HL-60 (cell line): ENCODE results near the gene OSBPL6.

ENCODE experiments used
- GABPA ChIP-seq: IDR thresholded peaks from 2 replicates; pipeline ENCODE4 v1.6.1; 2012; ENCODE audit warnings: low read depth
- POLR2AphosphoS5 ChIP-seq: IDR thresholded peaks from 2 replicates; pipeline ENCODE4 v1.6.1; 2012; ENCODE audit warnings: low read depth
- SPI1 ChIP-seq: IDR thresholded peaks from 2 replicates; pipeline ENCODE4 v1.6.1; 2012; ENCODE audit warnings: low read depth, mild to moderate bottlenecking, borderline replicate concordance
- TF ChIP-seq, protein P1 (sequence below): IDR thresholded peaks from 2 replicates; pipeline ENCODE4 v1.6.1; 2012; ENCODE audit warnings: low read depth; ENCODE audit not compliant: insufficient replicate concordance
- TF ChIP-seq, protein P2 (sequence below): IDR thresholded peaks from one replicate; pipeline ENCODE4 v1.5.1; 2011; ENCODE audit warnings: low read length, control low read depth, inconsistent platforms; ENCODE audit not compliant: insufficient read depth

DNA sequence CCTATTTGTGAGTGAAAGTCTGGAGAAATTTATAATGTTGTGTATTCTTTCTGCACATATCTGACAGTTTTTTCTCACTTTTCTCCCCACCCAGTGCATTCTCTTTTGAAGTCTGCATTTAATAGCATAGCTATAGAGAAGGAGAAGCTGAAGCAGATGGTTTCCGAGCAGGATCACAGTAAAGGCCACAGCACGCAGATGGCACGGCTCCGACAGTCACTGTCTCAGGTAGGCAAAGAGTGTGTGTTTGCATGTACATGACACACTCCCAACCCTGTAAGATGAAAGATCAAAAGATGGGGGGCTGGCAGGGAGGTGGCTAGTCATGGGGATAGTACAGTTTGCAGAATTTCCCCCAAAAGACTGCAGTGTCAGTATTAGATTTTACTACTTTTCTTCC lies 167.3 kb downstream of the OSBPL6 start:
- TF ChIP-seq, protein P1, sequence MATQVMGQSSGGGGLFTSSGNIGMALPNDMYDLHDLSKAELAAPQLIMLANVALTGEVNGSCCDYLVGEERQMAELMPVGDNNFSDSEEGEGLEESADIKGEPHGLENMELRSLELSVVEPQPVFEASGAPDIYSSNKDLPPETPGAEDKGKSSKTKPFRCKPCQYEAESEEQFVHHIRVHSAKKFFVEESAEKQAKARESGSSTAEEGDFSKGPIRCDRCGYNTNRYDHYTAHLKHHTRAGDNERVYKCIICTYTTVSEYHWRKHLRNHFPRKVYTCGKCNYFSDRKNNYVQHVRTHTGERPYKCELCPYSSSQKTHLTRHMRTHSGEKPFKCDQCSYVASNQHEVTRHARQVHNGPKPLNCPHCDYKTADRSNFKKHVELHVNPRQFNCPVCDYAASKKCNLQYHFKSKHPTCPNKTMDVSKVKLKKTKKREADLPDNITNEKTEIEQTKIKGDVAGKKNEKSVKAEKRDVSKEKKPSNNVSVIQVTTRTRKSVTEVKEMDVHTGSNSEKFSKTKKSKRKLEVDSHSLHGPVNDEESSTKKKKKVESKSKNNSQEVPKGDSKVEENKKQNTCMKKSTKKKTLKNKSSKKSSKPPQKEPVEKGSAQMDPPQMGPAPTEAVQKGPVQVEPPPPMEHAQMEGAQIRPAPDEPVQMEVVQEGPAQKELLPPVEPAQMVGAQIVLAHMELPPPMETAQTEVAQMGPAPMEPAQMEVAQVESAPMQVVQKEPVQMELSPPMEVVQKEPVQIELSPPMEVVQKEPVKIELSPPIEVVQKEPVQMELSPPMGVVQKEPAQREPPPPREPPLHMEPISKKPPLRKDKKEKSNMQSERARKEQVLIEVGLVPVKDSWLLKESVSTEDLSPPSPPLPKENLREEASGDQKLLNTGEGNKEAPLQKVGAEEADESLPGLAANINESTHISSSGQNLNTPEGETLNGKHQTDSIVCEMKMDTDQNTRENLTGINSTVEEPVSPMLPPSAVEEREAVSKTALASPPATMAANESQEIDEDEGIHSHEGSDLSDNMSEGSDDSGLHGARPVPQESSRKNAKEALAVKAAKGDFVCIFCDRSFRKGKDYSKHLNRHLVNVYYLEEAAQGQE = no peak
- TF ChIP-seq POLR2AphosphoS5 = no peak
- TF ChIP-seq, protein P2, sequence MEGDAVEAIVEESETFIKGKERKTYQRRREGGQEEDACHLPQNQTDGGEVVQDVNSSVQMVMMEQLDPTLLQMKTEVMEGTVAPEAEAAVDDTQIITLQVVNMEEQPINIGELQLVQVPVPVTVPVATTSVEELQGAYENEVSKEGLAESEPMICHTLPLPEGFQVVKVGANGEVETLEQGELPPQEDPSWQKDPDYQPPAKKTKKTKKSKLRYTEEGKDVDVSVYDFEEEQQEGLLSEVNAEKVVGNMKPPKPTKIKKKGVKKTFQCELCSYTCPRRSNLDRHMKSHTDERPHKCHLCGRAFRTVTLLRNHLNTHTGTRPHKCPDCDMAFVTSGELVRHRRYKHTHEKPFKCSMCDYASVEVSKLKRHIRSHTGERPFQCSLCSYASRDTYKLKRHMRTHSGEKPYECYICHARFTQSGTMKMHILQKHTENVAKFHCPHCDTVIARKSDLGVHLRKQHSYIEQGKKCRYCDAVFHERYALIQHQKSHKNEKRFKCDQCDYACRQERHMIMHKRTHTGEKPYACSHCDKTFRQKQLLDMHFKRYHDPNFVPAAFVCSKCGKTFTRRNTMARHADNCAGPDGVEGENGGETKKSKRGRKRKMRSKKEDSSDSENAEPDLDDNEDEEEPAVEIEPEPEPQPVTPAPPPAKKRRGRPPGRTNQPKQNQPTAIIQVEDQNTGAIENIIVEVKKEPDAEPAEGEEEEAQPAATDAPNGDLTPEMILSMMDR = no peak
- no peak for TF ChIP-seq SPI1
- TF ChIP-seq GABPA = no peak
